Superior temporal gyrus (tissue), 1 donor: Measurements from ENCODE around the gene APBB2.
A peak's percentile ranks its signal among the peaks of the same experiment; 100 is the strongest.

ENCODE experiments used
- DNase-seq: peaks from one replicate; pipeline ENCODE4 v3.0.0-alpha.2; 2016; ENCODE audit errors: extremely low spot score

Gene APBB2

GRCh38 chr4:41136456-41136855, 77.9 kb downstream of the APBB2 start:
- no peak for DNase-seq

- no peak for DNase-seq
These were observed 78.5 kb downstream of the APBB2 start for GRCh38 chr4:41135801-41136200.

GRCh38 chr4:41134581-41134980, 79.8 kb downstream of the APBB2 start:
- no peak for DNase-seq

DNA sequence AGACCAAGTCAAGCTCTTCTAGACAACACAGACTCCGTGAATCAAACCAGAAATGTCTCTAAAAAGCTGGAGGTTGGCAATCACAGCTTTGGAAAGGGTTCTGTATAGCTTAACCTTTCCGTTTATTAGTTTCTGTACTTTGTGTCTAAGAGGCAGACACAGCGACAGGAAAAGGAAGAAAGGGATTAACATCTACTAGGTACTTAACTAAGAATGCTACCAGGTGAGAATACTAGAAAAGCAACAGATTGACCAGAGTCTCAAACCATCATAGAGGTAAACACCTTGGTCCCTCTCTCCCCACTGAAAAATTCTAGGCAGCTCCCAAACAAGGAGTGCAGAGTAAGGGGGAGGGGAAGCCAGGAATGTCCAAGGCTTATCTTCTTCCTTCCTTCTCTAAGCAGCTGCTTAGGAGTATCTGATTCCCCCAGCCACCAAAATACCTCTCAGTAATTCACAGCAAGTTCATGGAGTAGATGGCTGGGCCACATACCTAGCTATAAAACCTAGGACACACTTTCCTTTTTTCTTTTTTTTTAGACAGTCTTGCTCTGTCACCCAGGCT, 80.8 kb downstream of the APBB2 start:
- DNase-seq, result no peak

DNA sequence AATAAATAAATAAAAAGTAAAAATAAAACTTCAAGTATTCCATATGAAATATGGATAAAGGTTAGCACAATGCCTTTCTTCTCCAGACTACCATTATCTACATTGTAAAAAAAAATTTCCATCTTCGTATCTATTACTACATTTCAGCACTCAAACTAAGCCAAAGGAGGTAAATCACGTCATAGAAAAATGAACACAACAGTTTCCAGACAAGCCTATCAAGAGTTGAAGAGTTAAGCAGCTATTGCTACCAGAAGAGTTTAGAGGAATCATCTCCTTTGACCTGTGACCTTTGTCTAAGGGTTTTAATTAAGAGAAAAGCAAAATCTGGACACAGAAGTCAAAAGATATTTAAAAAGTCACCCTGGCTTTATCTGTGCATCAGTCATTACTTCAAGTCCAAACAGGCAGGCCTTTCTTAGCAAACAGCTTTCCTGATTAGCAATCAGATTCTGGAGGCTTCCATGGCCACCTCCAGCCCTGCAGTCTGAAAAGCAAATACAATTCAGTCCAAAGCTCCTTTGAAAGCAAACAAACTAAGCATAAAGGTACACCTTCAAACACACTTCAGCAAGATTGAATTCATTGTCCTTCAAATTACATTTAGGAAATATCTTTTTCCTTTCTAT, 82.2 kb downstream of the APBB2 start:
- DNase-seq, result no peak

DNA sequence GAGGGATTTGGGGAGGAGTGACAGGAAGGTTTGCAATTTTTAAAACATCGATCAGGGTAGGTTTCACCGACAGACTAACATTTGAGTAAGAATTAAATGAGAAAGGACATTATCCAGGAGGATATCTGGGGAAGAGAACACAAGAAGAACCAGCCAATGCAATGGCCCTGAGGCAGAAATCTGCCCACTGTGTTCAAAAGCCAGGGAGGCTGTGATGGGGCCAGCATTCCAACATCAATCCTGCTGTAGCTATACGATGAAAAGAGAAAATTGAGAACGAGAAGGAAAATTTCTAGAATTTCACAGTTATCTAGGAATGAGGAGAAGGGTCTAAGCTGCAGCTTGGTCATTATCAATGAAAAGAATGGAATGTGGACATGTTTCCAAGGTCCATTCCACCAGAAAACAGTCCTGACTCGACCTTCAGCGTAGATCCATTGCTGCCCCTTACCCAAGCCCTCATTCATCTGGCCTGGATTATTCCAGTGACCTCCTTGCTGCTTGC, 84.4 kb downstream of the APBB2 start:
- no peak for DNase-seq

DNA sequence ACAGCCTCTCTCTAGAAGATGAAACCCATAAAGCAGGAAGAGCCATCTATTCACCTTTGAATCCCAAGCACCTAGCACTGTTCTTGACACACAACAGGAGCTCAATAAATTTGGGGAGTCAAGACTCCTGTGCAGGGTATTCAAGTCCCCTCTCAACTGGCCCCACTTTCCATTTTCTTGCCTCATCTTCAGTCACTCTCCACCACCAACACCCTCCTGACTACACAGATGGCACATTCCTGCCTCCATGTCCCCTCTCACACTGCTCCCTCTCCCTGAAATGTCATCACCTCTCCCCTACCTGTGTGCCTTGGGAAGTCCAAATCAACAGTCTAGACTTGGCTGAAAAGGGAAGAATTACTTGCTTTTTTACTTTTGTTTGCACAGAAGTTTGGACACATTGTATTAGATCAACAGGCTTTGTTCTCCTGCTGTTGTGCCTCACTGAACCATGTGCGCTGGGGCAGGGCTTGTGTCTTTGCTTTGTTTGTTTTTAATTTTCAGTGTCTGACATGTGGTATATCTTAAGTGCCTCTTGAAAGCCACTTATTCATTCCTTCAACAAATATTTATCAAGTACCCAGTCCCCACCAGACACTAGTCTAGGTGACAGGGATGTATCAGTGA, 85.1 kb downstream of the APBB2 start:
- no peak for DNase-seq

DNA sequence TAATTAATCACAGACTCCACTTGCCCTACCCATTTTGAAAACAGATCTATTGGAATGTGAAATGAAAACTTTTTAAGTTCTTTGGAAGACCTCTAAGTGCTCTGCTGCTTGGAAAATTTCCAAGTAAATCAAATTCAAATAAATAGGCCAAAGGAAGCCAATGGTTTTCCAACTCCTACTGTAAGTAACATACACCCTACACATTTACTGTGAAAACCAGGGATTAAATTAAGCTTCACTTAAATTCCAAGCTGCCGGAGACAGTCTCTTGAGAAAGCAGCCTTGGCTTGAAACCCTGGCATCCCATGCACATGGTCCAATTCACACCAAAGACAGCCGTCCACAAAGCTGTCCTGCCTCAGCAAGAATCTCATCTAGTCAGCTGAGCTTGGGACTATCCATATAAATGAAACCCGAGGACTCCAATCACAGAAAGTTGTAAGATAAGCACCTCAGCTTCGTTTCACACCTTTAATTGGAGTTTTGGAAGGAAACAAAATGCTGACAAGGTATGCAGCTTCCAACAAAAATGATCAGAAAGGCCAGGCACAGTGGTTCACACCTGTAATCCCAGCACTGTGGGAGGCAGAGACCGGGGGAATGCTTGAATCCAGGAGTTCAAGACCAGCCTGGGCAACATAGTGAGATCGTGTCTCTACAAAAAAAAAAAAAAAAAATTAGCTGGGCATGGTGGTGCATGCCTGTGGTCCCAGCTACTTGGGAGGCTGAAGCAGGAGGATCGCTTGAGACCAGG, 88.6 kb downstream of the APBB2 start:
- DNase-seq, result no peak

DNA sequence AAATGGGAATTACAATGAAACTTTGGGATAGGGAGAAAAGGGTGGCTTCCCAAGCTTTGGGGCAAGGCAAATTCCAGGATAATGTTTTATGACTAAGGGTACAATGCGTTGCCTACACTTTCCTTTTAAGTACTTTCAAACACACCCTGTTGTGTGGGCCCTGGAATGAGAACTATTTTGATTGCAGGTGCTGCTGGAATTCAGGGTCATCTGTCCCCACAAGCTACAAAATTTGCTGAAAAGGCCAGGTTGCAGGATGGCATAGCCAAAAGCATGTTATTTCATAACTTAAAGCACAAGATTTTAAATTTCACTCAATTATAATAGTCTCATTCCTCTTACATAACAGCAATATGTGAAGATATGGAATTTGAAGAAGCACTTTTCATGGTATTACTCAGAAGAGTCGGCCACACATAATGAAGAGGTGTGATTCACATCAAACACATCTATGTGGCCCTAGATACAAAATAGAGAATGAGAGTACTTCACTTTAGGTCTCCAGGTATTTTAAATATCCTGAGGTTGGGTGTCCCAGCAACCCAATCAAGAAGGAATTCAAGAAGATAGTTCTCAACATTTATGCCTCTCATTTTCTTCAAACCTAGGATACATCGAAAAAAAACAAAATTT, 89.3 kb downstream of the APBB2 start:
- DNase-seq, result no peak

GRCh38 chr4:41122775-41123174, 91.6 kb downstream of the APBB2 start:
- no peak for DNase-seq

GRCh38 chr4:41122309-41122708, 92.0 kb downstream of the APBB2 start:
- DNase-seq, result no peak

DNA sequence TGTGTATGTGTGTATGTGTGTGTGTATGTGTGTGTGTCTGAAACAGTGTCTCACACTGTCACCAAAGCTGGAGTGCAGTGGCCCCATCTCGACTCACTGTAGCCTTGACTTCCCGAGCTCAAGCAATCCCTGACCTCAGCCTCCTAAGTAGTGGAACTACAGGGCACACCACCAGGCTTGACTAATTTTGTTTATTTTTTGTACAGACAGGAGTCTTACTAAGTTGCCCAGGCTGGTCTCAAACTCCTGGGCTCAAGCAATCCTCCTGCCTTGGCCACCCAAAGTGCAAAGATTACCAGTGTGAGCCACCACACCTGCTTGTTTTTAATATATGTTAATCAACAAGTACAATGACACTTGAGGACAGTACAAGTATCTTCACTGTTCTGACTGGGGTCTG, 92.4 kb downstream of the APBB2 start:
- no peak for DNase-seq

DNA sequence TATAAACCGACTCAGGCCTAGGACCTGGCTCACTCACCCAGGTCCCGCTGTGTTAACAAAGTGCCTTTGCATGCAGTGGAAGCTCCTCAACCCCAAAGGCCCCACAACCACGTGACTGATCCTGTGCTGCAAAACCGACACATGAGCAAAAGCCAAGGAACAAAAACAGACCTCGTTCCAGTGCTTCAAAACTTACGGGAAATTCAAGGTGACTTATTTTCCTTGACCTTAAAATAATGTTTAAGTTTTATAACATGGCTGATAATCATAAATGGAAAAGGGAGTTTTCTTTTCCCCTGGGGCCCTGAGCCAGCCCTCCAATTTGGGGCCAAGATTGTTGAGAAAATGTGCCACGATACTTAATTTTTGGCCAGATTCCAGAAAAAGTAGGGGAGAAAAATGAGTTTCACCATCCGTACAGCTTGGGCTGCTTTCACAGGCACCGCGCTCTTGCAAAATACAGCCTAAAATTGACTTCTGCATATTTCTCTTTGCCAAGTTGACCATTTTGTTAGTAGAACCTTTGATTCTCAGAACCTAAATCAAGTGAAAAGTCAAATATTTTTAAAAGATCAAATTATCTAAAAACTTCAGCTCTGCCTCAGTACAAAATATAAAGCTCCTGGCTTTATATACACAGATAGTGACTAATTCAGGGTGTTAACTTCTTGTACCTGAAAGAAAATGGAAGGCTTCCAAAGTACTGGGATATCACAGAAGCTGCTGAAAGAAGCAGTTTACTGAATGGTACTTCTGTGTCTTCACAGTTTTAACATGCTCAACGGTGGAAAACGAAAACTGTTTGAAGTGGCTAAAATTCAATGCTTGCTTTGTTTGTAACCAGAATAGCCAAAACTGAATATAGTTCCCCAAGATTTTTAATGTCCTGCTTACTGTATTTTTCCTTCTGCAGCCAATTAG, 93.8 kb downstream of the APBB2 start:
- peak; percentile 74 for DNase-seq

DNA sequence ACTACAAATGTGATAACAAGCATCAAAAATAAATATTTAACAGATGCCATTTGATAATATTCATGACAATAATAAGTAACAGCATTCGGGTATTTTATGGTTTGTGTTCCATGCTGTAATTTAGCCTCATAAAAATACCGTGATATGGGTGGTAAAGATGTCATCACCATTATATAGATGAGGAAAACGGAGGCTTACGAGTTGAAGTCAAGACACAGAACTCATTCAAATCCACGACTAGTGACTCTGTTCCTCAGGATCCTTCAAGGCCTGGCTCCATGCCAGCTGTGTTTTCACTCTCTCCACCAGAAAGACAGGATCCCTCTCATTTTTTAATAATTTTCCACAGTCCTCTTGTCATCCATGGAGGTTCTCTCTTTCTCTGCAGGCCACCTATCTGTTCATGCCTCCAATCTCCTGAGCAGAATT, 94.5 kb downstream of the APBB2 start:
- no peak for DNase-seq

DNA sequence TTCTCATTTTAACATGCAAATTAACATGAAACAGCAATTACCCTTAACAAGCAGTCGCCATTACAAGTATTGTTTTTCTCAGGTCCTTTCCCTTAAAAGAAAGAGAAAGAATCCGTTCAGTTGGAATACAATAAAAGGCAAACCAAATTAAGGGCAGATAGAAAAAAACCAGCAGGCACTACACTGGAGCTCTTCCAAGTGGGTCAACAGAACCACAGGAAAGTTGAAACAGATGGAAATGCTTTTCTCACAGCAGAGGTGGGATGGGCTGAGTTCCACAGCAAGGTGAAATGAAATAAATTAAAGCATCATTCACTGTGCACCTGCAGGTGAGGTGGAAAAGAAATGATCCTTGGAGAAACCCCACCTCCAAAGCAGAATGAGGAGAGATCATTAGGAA, 102.6 kb downstream of the APBB2 start:
- no peak for DNase-seq

GRCh38 chr4:41110050-41110449, 104.3 kb downstream of the APBB2 start:
- no peak for DNase-seq

DNA sequence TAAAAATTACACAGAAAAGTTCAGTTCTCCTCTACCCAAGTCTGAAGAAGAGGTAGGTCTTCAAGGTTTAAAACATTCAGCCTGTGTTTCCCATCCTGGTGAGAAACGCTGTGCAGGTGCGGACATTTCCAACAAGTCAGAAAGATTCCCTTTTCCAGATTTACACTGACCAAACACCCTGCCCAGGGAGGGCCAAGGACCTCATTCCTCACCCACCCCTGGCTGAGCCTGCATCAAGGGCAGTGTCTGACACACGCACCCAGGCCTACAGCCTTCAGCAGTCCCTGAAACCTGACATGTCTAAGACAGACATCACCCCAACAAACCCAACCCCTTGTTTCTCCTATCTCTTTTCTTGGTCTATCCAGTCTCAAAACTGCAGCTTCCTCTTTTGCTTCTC, 105.9 kb downstream of the APBB2 start:
- no peak for DNase-seq

DNA sequence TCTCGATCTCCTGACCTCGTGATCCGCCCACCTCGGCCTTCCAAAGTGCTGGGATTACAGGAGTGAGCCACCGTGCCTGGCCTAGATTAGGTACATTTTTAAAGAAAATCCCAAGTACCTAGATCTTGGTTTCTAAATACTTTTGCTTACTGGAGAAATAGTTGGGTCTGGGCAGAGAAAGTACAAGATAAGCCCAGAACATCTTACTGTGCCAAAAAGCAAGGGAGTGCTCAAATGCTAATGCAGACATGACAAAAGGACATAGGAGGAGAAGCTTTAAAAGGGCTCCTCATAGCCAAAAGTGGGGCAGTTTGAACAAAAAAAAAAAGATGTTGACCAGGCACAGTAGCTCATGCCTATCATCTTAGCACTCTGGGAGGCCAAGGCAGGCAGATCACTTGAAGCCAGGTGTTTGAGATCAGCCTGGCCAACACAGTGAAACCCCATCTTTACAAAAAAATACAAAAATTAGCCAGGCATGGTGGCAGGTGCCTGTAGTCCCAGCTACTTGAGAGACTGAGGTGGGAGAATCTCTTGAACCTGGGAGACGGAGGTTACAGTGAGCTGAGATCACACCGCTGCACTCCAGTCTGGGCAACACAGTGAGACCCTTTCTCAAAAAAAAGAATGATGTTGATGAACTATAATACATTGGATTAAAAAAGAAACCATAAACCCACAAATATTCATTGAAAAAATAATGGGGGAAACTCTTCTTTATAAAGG, 107.5 kb downstream of the APBB2 start:
- DNase-seq, result no peak

DNA sequence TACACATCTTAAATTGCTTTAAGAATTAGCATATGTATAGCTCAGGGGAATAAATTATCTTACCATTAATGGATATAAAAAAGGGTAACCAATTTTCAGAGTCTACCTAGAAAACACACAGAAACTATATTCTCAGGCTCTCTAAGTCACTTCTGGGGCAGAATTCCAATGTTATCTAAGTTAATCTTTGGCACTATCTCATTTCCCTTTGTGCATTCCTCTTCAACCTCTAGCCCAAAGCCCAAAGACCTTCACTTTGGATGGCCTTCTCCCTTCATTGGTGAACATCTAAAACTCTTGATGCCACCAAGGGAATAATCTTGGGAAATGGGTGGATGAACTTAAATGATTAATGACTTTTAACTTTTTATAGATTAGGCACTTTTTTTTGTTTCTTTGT, 108.3 kb downstream of the APBB2 start:
- no peak for DNase-seq

- DNase-seq, result no peak
These were observed 110.2 kb downstream of the APBB2 start for GRCh38 chr4:41104155-41104554.
